ENCODE results near the gene RAB11B. TPM values are rescaled to one million over a fixed set of nuclear protein-coding genes. Genes with fewer than 3 reads are reported as not detected.

RAB11B gene
- total and polyA plus RNA-seq, 2 experiments from 2014 or later = 51.7 to 286 TPM

DNA sequence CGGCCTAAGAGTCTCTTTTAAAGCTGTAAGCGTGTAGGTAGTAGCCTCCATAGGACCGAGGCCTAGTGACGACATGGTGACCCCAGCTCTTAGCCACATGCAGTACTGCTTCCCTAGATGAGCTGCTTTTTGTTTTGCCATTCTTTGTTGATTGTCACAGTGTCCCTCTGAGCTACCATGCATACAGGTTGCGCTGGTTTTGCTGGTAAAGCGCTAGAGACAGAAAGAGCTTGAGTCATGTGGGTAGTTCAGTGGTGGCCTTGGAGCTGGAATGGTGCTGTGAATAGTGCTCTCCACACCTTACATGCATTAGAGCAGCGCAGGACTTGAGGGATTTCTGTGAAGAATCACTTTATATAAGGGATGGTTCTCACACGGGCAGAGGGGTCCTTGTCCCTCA is 59.7 kb downstream of the RAB11B start:
- Histone ChIP-seq H3K4me1 (ENCODE audit: low read depth) (peaks cover 32% of the 10 kb centered on the region), H3K9me3 (ENCODE audit: low read depth) (no peaks in the 10 kb centered on the region), H3K36me3 (peaks cover 13% of the 10 kb centered on the region), H3K4me3 (no peak overlapping the region), H3K27ac (no peak overlapping the region), H3K27me3 (no peaks in the 10 kb centered on the region)
- DNase-seq (ENCODE audit: low read depth in 1 of 2, low spot score in 1 of 2) = no peak
- TF ChIP-seq, protein P1, sequence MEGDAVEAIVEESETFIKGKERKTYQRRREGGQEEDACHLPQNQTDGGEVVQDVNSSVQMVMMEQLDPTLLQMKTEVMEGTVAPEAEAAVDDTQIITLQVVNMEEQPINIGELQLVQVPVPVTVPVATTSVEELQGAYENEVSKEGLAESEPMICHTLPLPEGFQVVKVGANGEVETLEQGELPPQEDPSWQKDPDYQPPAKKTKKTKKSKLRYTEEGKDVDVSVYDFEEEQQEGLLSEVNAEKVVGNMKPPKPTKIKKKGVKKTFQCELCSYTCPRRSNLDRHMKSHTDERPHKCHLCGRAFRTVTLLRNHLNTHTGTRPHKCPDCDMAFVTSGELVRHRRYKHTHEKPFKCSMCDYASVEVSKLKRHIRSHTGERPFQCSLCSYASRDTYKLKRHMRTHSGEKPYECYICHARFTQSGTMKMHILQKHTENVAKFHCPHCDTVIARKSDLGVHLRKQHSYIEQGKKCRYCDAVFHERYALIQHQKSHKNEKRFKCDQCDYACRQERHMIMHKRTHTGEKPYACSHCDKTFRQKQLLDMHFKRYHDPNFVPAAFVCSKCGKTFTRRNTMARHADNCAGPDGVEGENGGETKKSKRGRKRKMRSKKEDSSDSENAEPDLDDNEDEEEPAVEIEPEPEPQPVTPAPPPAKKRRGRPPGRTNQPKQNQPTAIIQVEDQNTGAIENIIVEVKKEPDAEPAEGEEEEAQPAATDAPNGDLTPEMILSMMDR (IDR thresholded peaks at IDR 0.05; ENCODE audit: low read depth, low read length) = no peak

DNA sequence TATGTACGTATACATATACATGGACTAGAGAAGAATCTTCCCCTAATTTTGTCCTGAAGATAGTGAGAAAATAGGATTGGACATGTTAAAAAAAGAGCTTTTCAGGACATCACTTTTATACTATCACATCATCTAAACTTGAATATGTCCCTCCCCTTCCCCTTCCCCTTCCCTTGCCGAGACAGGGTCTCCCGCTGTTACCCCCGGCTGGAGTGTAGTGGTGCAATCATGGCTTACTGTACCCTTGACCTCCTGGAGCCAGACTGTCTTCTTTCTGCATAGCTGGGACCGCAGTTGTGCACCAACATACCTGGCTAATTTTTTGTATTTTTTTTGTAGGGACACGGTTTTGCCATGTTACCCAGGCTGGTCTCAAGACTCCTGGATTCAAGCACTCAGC is 61.2 kb downstream of the RAB11B start:
- no peaks in the 10 kb centered on the region for H3K27me3 ChIP-seq
- TF ChIP-seq, protein P1 (IDR thresholded peaks at IDR 0.05; ENCODE audit: low read depth, low read length) = no peak
- H3K27ac ChIP-seq = peak overlapping the region; percentile 56
- H3K4me3 ChIP-seq = no peak overlapping the region
- H3K9me3 ChIP-seq (ENCODE audit: low read depth) = no peaks in the 10 kb centered on the region
- peaks cover 15% of the 10 kb centered on the region for H3K36me3 ChIP-seq
- no peak for DNase-seq (ENCODE audit: low read depth in 1 of 2, low spot score in 1 of 2)
- peaks cover 26% of the 10 kb centered on the region for H3K4me1 ChIP-seq (ENCODE audit: low read depth)

DNA sequence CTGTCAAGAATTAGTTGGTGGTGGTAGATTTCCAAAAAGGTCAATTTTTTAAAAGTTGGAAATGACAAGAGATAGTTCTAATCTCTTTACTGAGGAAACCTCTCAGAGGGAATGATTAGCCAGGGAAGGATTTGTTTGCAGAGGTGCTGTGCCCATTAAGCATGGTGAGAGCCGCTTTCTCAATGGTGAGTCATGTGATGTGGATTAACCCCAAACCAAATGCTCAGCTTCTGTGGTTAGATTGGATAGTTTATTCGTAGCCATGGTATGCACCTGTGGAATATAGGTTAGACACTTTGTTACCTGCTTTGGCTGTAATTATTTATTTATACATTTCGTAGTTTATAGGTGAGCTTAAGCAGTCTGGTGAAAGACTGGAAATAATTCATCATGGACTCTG is 61.7 kb downstream of the RAB11B start:
- peaks cover 16% of the 10 kb centered on the region for H3K36me3 ChIP-seq
- H3K4me3 ChIP-seq = no peak overlapping the region
- H3K27ac ChIP-seq = peak overlapping the region; percentile 56
- no peaks in the 10 kb centered on the region for H3K27me3 ChIP-seq
- DNase-seq (ENCODE audit: low read depth in 1 of 2, low spot score in 1 of 2) = peak in 1 of 2 donors; percentile 36
- no peaks in the 10 kb centered on the region for H3K9me3 ChIP-seq (ENCODE audit: low read depth)
- TF ChIP-seq, protein P1 (IDR thresholded peaks at IDR 0.05; ENCODE audit: low read depth, low read length) = no peak
- H3K4me1 ChIP-seq (ENCODE audit: low read depth) = peaks cover 21% of the 10 kb centered on the region

DNA sequence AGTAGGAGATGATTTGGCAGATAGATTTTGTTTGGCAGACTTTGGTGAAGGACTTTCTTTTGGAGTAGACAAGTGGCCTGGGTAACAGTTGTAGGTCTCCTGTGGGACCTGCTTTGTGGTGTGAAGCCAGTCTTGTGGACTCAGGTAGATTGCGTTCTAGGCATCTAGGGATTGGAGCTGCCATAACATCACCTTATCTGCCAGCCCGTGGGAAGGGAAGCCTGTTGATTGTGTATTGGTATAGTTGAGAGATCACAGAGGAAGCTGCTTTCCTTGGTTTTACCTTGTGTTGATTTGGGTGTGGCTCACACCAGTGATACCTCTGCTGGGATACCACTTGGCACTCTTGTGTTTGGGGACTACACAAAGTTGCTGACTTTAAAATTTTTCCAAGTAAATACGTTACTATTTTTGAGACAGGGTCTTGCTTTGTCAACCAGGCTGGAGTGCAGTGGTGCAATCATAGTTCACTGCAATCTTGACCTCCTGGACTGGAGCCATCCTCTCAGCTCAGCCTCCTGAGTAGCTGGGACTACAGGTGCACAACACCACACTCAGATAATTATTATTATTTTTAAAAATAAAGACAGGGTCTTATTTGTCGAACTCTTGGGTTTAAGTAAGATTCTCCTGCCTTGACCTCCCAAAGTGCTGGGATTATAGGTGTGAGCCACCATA is 62.4 kb downstream of the RAB11B start:
- H3K4me1 ChIP-seq (ENCODE audit: low read depth) = peaks cover 15% of the 10 kb centered on the region
- no peaks in the 10 kb centered on the region for H3K27me3 ChIP-seq
- no peaks in the 10 kb centered on the region for H3K9me3 ChIP-seq (ENCODE audit: low read depth)
- peaks cover 12% of the 10 kb centered on the region for H3K36me3 ChIP-seq
- TF ChIP-seq, protein P1 (IDR thresholded peaks at IDR 0.05; ENCODE audit: low read depth, low read length) = no peak
- no peak for DNase-seq (ENCODE audit: low read depth in 1 of 2, low spot score in 1 of 2)
- no peak overlapping the region for H3K27ac ChIP-seq
- H3K4me3 ChIP-seq = no peak overlapping the region

DNA sequence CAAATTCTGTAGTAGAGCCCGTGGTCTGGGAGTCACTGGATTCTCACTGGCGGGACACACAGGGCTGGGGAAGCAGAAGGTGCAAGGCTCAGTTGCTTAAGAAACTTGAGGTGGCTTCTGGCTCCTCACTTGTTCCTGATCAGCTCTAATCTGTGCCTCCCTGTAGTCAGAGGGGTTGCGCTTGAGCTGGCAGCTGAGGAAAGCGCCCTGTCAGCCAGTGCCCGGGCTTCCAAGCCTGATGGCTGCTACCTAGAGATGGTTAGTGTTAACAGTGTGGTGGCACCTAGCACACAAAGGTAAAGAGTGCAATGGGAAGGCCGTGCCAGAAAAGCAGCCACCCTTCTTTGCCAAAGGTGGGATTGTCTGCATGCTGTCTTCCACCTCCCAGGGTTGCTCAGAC is 63.5 kb downstream of the RAB11B start:
- no peak overlapping the region for H3K4me3 ChIP-seq
- DNase-seq (ENCODE audit: low read depth in 1 of 2, low spot score in 1 of 2) = no peak
- TF ChIP-seq, protein P1 (IDR thresholded peaks at IDR 0.05; ENCODE audit: low read depth, low read length) = no peak

More for the DNA sequence above, 63.5 kb downstream of the RAB11B start:
- peak overlapping the region; percentile 57 for H3K27ac ChIP-seq
- H3K36me3 ChIP-seq = peaks cover 12% of the 10 kb centered on the region
- no peaks in the 10 kb centered on the region for H3K9me3 ChIP-seq (ENCODE audit: low read depth)
- H3K4me1 ChIP-seq (ENCODE audit: low read depth) = peaks cover 17% of the 10 kb centered on the region
- H3K27me3 ChIP-seq = no peaks in the 10 kb centered on the region

Other genes starting within 250 kb of the RAB11B start
- 6.6 and 15.1 TPM in 2 replicates for gene FBN3, start 240.8 kb upstream of the RAB11B start, total RNA-seq
- 5.6 and 6.2 TPM in 2 replicates for gene FBN3, start 240.8 kb upstream of the RAB11B start, polyA plus RNA-seq
- 82.7 and 112 TPM in 2 replicates for gene CERS4, start 181.0 kb upstream of the RAB11B start, total RNA-seq
- gene CERS4, start 181.0 kb upstream of the RAB11B start, polyA plus RNA-seq = 56.2 and 56.7 TPM in 2 replicates
- gene CD320, start 82.0 kb upstream of the RAB11B start, total RNA-seq = 87.4 and 94.7 TPM in 2 replicates
- 99.3 and 109 TPM in 2 replicates for gene CD320, start 82.0 kb upstream of the RAB11B start, polyA plus RNA-seq
- gene NDUFA7, start 69.0 kb upstream of the RAB11B start, total RNA-seq = 57.0 and 92.7 TPM in 2 replicates
- 218 and 249 TPM in 2 replicates for gene NDUFA7, start 69.0 kb upstream of the RAB11B start, polyA plus RNA-seq
- gene RPS28, start 68.9 kb upstream of the RAB11B start, total RNA-seq = 349 and 720 TPM in 2 replicates
- 569 and 666 TPM in 2 replicates for gene RPS28, start 68.9 kb upstream of the RAB11B start, polyA plus RNA-seq
- gene KANK3, start 47.1 kb upstream of the RAB11B start, total RNA-seq = 0.56 and 4.0 TPM in 2 replicates
- gene KANK3, start 47.1 kb upstream of the RAB11B start, polyA plus RNA-seq = 0.72 and 1.8 TPM in 2 replicates
- gene ANGPTL4, start 26.2 kb upstream of the RAB11B start, total RNA-seq = 2.5 and 3.2 TPM in 2 replicates
- gene ANGPTL4, start 26.2 kb upstream of the RAB11B start, polyA plus RNA-seq = 3.0 and 6.0 TPM in 2 replicates
- 118 and 139 TPM in 2 replicates for gene MARCHF2, start 22.9 kb downstream of the RAB11B start, total RNA-seq
- 49.4 and 63.8 TPM in 2 replicates for gene MARCHF2, start 22.9 kb downstream of the RAB11B start, polyA plus RNA-seq
- gene HNRNPM, start 54.6 kb downstream of the RAB11B start, total RNA-seq = 79.1 and 103 TPM in 2 replicates
- 106 and 246 TPM in 2 replicates for gene HNRNPM, start 54.6 kb downstream of the RAB11B start, polyA plus RNA-seq
- 0.33 and 1.2 TPM in 2 replicates for gene PRAM1, start 112.3 kb downstream of the RAB11B start, total RNA-seq
- gene PRAM1, start 112.3 kb downstream of the RAB11B start, polyA plus RNA-seq = 0.22 and 1.2 TPM in 2 replicates
- gene ZNF414, start 123.8 kb downstream of the RAB11B start, total RNA-seq = 21.1 and 50.7 TPM in 2 replicates
- gene ZNF414, start 123.8 kb downstream of the RAB11B start, polyA plus RNA-seq = 64.2 and 82.2 TPM in 2 replicates
- 0.03 and 0.18 TPM in 2 replicates for gene MYO1F, start 187.1 kb downstream of the RAB11B start, total RNA-seq
- 1.5 and 5.1 TPM in 2 replicates for gene MYO1F, start 187.1 kb downstream of the RAB11B start, polyA plus RNA-seq
- gene ADAMTS10, start 220.4 kb downstream of the RAB11B start, total RNA-seq = 49.3 and 93.9 TPM in 2 replicates
- gene ADAMTS10, start 220.4 kb downstream of the RAB11B start, polyA plus RNA-seq = 27.7 and 35.6 TPM in 2 replicates
- gene NFILZ, start 240.3 kb downstream of the RAB11B start, total RNA-seq = not detected in 2 replicates
- gene NFILZ, start 240.3 kb downstream of the RAB11B start, polyA plus RNA-seq = not detected in 2 replicates